SK-N-SH (cell line): ENCODE measurements around the gene CDR2. TPM values are rescaled to one million over a fixed set of nuclear protein-coding genes. Genes with fewer than 3 reads are reported as not detected.

Source experiments
- CTCF ChIA-PET: fragments of 300-600, 350-600 bp; formaldehyde crosslinking; extraction: SDS; loops from one replicate; lab custom pipeline; 2021; lab: Yijun Ruan, JAX
- POLR2A ChIA-PET: fragments of 350-600 bp; sonication (Branson Sonifier 250); formaldehyde crosslinking; extraction: SDS; loops from one replicate; lab custom pipeline; 2020; ENCODE audit warnings: antibody characterized with exemption, inconsistent platforms; lab: Yijun Ruan, JAX
- DNase-seq: peaks from one replicate; pipeline ENCODE4 v3.0.0; 2012
- H2AFZ ChIP-seq: fragments of 200-600 bp; sonication (generic); 2 replicates; pipeline ENCODE4 v1.8.1; 2016; ENCODE audit warnings: antibody characterized with exemption, mild to moderate bottlenecking, low read depth
- H3F3A ChIP-seq: fragments of 200-600 bp; sonication (generic); replicated peaks from 2 replicates; pipeline ENCODE3; 2016; ENCODE audit warnings: antibody characterized with exemption, mild to moderate bottlenecking; ENCODE audit not compliant: insufficient read depth
- H3K27ac ChIP-seq, 2 experiments: fragments of 200-500 bp in 1 of 2; fragments of 200-600 bp in 1 of 2; sonication (Bioruptor generic) in 1 of 2; sonication (generic), shearing (Covaris generic) in 1 of 2; 2 replicates each; pipeline versions ENCODE4 v1.5.1 to v1.6.1; 2014 to 2016; ENCODE audit warnings: low read depth in 2 of 2, inconsistent platforms in 1 of 2, low read length in 1 of 2, mild to moderate bottlenecking in 1 of 2, mixed read lengths in 1 of 2
- H3K27me3 ChIP-seq: fragments of 200-600 bp; sonication (generic), shearing (Covaris generic); 2 replicates; pipeline ENCODE4 v1.6.1; 2016; ENCODE audit warnings: mixed run types; ENCODE audit not compliant: insufficient read depth
- H3K36me3 ChIP-seq, 2 experiments: fragments of 200-500 bp in 1 of 2; fragments of 200-600 bp in 1 of 2; sonication (Bioruptor generic) in 1 of 2; sonication (generic) in 1 of 2; replicated peaks in 1 of 2; 2 replicates each; pipeline versions ENCODE3 to v1.5.1; 2014 to 2016; ENCODE audit warnings: low read length in 1 of 2, mild to moderate bottlenecking in 1 of 2; ENCODE audit not compliant: insufficient read depth in 2 of 2, control insufficient read depth in 1 of 2
- H3K4me1 ChIP-seq, 2 experiments: fragments of 200-500 bp in 1 of 2; fragments of 200-600 bp in 1 of 2; sonication (Bioruptor generic) in 1 of 2; sonication (generic), shearing (Covaris generic) in 1 of 2; 2 replicates each; pipeline versions ENCODE4 v1.5.1 to v1.6.1; 2014 to 2016; ENCODE audit warnings: low read depth in 1 of 2, low read length in 1 of 2, mixed run types in 1 of 2; ENCODE audit not compliant: insufficient read depth in 2 of 2, control insufficient read depth in 1 of 2
- H3K4me2 ChIP-seq: fragments of 200-600 bp; sonication (generic), shearing (Covaris generic); 2 replicates; pipeline ENCODE4 v1.6.1; 2017; ENCODE audit warnings: mixed run types
- H3K4me3 ChIP-seq, 2 experiments: fragments of 200-500 bp in 1 of 2; fragments of 200-600 bp in 1 of 2; sonication (Bioruptor generic) in 1 of 2; sonication (generic), shearing (Covaris generic) in 1 of 2; 2 replicates each; pipeline versions ENCODE4 v1.5.1 to v1.8.1; 2014 to 2016; ENCODE audit warnings: low read depth in 2 of 2, inconsistent platforms in 1 of 2, low read length in 1 of 2, mild to moderate bottlenecking in 1 of 2, mixed read lengths in 1 of 2, moderate library complexity in 1 of 2
- H3K79me2 ChIP-seq: fragments of 200-600 bp; sonication (generic); 2 replicates; pipeline ENCODE4 v1.8.1; 2017; ENCODE audit warnings: mild to moderate bottlenecking; ENCODE audit not compliant: insufficient read depth
- H3K9ac ChIP-seq: fragments of 200-600 bp; sonication (generic); 2 replicates; pipeline ENCODE4 v1.6.1; 2017; ENCODE audit warnings: mixed run types
- H3K9me2 ChIP-seq: fragments of 200-600 bp; sonication (generic); 2 replicates; pipeline ENCODE4 v1.6.1; 2017; ENCODE audit warnings: mixed run types
- H3K9me3 ChIP-seq: fragments of 200-600 bp; sonication (generic); 2 replicates; pipeline ENCODE4 v1.6.1; 2017; ENCODE audit warnings: mixed run types, mild to moderate bottlenecking, moderate library complexity
- H4K20me1 ChIP-seq: fragments of 200-600 bp; sonication (generic); 2 replicates; pipeline ENCODE4 v1.6.1; 2017; ENCODE audit warnings: mild to moderate bottlenecking, mixed run types; ENCODE audit not compliant: insufficient read depth
- CTCF ChIP-seq: fragments of 200-600 bp; sonication (generic); IDR thresholded peaks from 2 replicates; pipeline ENCODE4 v1.6.1; 2017; ENCODE audit warnings: antibody characterized with exemption, mild to moderate bottlenecking, moderate library complexity
- EP300 ChIP-seq, 2 experiments: IDR thresholded peaks; 2 replicates each; pipeline versions ENCODE4 v1.4.0 to v1.6.1; 2012; ENCODE audit warnings: borderline replicate concordance in 1 of 2, low read depth in 1 of 2, low read length in 1 of 2
- FOSL2 ChIP-seq: IDR thresholded peaks from 2 replicates; pipeline ENCODE4 v1.4.0; 2012; ENCODE audit warnings: low read depth, mild to moderate bottlenecking, moderate library complexity, borderline replicate concordance
- FOXJ3 ChIP-seq: sonication (generic); formaldehyde crosslinking; IDR thresholded peaks from 2 replicates; pipeline ENCODE4 v1.5.1; 2020; ENCODE audit warnings: mild to moderate bottlenecking, missing genetic modification reagents
- FOXM1 ChIP-seq: IDR thresholded peaks from 2 replicates; pipeline ENCODE4 v1.4.0; 2012; ENCODE audit warnings: low read depth, mild to moderate bottlenecking
- MEF2A ChIP-seq: IDR thresholded peaks from 2 replicates; pipeline ENCODE4 v1.4.0; 2012; ENCODE audit warnings: low read depth, borderline replicate concordance
- PBX3 ChIP-seq: IDR thresholded peaks from 2 replicates; pipeline ENCODE4; 2012
- RCOR1 ChIP-seq: fragments of 150-350 bp; IDR thresholded peaks from 2 replicates; pipeline ENCODE4 v1.6.1; 2017; ENCODE audit warnings: antibody characterized with exemption, low read length
- REST ChIP-seq: IDR thresholded peaks from 2 replicates; pipeline ENCODE4 v1.6.1; 2012; ENCODE audit warnings: mild to moderate bottlenecking, low read depth, low read length, moderate library complexity
- RFX5 ChIP-seq: IDR thresholded peaks from 2 replicates; pipeline ENCODE4 v1.6.1; 2012; ENCODE audit warnings: mild to moderate bottlenecking, improper control_type of control experiment, low read length
- RXRA ChIP-seq: IDR thresholded peaks from 2 replicates; pipeline ENCODE4 v1.4.0; 2012; ENCODE audit warnings: low read depth, mild to moderate bottlenecking, borderline replicate concordance
- SIN3A ChIP-seq: IDR thresholded peaks from 2 replicates; pipeline ENCODE4 v1.6.1; 2012; ENCODE audit warnings: low read depth, mild to moderate bottlenecking, low read length, moderate library complexity, borderline replicate concordance
- TCF12 ChIP-seq: IDR thresholded peaks from 2 replicates; pipeline ENCODE4 v1.4.0; 2012
- TEAD4 ChIP-seq: IDR thresholded peaks from 2 replicates; pipeline ENCODE4 v1.4.0; 2012; ENCODE audit warnings: mild to moderate bottlenecking, borderline replicate concordance; ENCODE audit not compliant: insufficient read depth
- USF1 ChIP-seq: IDR thresholded peaks from 2 replicates; pipeline ENCODE4 v1.4.0; 2012; ENCODE audit warnings: low read depth, borderline replicate concordance
- YY1 ChIP-seq: IDR thresholded peaks from 2 replicates; pipeline ENCODE4 v1.4.0; 2012; ENCODE audit warnings: low read depth, mild to moderate bottlenecking
- WGBS: methylation state at CpG from one replicate; pipeline ENCODE4 v1.1.6; 2017; ENCODE audit warnings: low lambda C conversion rate; 5-methylcytosine and 5-hydroxymethylcytosine counted together
- polyA plus RNA-seq, 3 experiments: library from polyadenylated mRNA; depleted of rRNA; stranded (reverse); fragments of >200 nt; gene quantifications; 2 replicates each; pipeline ENCODE4 v1.2.3, GENCODE V29; 2012

The CDR2 gene
- polyA plus RNA-seq, 1 of the 3 experiments (the other 2 are of a cell fraction), result 30.3 TPM

GRCh38 chr16:22297871-22298733 lies 76.3 kb downstream of the CDR2 start (continued):
- peak; percentile 69; the same call in 1 of the 2 replicates for TF ChIP-seq REST
- TF ChIP-seq MEF2A, result no peak
- no peak for TF ChIP-seq SIN3A
- no peak for TF ChIP-seq RFX5
- peak; percentile 49; the same call in 1 of the 2 replicates for TF ChIP-seq FOSL2
- TF ChIP-seq FOXM1, result 0 out of 2 replicates have a peak, but pooled peaks have one; percentile 28
- TF ChIP-seq YY1, result no peak
- TF ChIP-seq, all 33 proteins: peak for 13

GRCh38 chr16:22297114-22297870 lies 77.1 kb downstream of the CDR2 start, which contains the start of gene POLR3E:
TSS of gene POLR3E (plus strand) at chr16:22297409. CDS start at chr16:22302969, 5,560 bp downstream.
- H3K27me3 ChIP-seq, result no peaks in the 10 kb centered on the region
- peaks cover 26% of the 10 kb centered on the region for H3F3A ChIP-seq
- peak within 1 kb of the TSS; percentile 87 for H3K4me2 ChIP-seq
- peak within 1 kb of the TSS; percentile 85 to 90 for H3K27ac ChIP-seq
- ChIA-PET CTCF (interaction anchor here (0.5 to 6.4 kb wide), 15 partner anchors 15 to 347 kb away, joined by 3 to 115 read pairs (median 4); partner anchors contain the start of genes EEF2K and PDZD9), POLR2A (interaction anchor here (1.2 to 1.9 kb wide), 2 partner anchors 92 to 101 kb away, joined by 3 to 14 read pairs; partner anchors contain the start of gene EEF2K)
- peaks cover 0 to 9% of the 10 kb centered on the region in 2 experiments; a peak in 1 of 4 replicates for H3K4me1 ChIP-seq
- peaks cover 36% of the 10 kb centered on the region for H3K79me2 ChIP-seq
- H3K9me3 ChIP-seq, result no peaks in the 10 kb centered on the region
- H3K9me2 ChIP-seq, result no peaks in the 10 kb centered on the region
- peak within 1 kb of the TSS; percentile 78 for H2AFZ ChIP-seq
- WGBS, result 3% methylated on average over 20 of the region's 76 CpGs
- peaks cover 0 to 3% of the 10 kb centered on the region in 2 experiments for H3K36me3 ChIP-seq
- H3K4me3 ChIP-seq, result peak within 1 kb of the TSS; percentile 78 to 84
- H4K20me1 ChIP-seq, result peaks cover 38% of the 10 kb centered on the region
- DNase-seq, result peak; percentile 96
- H3K9ac ChIP-seq, result peak within 1 kb of the TSS; percentile 90
- TF ChIP-seq TCF12, result no peak; the same call in 1 of the 2 replicates
- peak; percentile 88 for TF ChIP-seq CTCF
- peak; percentile 74 for TF ChIP-seq USF1
- TF ChIP-seq EP300 (IDR thresholded peaks at IDR 0.05; ENCODE audit: borderline replicate concordance in 1 of 2, low read depth in 1 of 2, low read length in 1 of 2), result peak in 1 of 2 experiments; percentile 54; a peak in 1 of 4 replicates
- TF ChIP-seq REST, result peak; percentile 45; the same call in 1 of the 2 replicates
- TF ChIP-seq PBX3, result no peak; the same call in 1 of the 2 replicates
- TF ChIP-seq FOXJ3 (CRISPR knock-in tag), result no peak
- TF ChIP-seq TEAD4, result peak; percentile 95
- no peak for TF ChIP-seq RXRA
- TF ChIP-seq RCOR1, result peak; percentile 67; the same call in 1 of the 2 replicates
